Left renal pelvis (tissue), 4 donors: Measurements from ENCODE around the gene TMEM269. TPM values are rescaled to one million over a fixed set of nuclear protein-coding genes. Genes with fewer than 3 reads are reported as not detected.
"Not testable (repeated sequence)": the region's sequence is repeated elsewhere in the genome, so short reads cannot be mapped to it uniquely, and the experiment has no call there.

ENCODE experiments used
- DNase-seq, 4 donors: peaks; one replicate each; pipeline ENCODE4 v3.0.0-alpha.2; 2013; ENCODE audit warnings: low read depth in 4 of 4, low spot score in 3 of 4
- polyA plus RNA-seq, 4 donors: library from polyadenylated mRNA; unstranded; fragments of 120-200 nt; gene quantifications; one replicate each; pipeline ENCODE4 v1.2.1, GENCODE V29; 2013; ENCODE audit not compliant: insufficient read length in 4 of 4

TMEM269 gene
- polyA plus RNA-seq, 4 donors = 0.47 to 1.0 (median 0.89) TPM

DNA sequence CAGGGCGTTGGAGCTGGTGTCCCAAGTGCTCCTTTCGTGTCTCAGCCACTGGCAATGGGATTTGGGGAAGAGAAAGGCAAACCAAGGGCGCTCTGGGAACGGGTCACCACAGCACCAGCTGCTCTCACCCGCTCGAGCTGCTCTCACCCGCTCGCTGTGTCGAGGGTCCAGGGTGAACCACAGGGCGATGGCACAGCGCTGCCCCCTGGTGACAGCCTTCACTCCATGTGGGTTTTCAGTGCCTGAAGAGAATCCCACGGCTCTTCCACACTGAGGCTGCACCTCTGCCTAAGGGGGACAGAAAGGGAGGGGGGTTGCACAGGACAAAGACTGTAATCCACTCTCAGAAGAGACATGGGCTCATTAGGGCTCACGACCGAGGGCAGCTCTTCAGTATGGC, 37.7 kb upstream of the TMEM269 start:
- no peak for DNase-seq

DNA sequence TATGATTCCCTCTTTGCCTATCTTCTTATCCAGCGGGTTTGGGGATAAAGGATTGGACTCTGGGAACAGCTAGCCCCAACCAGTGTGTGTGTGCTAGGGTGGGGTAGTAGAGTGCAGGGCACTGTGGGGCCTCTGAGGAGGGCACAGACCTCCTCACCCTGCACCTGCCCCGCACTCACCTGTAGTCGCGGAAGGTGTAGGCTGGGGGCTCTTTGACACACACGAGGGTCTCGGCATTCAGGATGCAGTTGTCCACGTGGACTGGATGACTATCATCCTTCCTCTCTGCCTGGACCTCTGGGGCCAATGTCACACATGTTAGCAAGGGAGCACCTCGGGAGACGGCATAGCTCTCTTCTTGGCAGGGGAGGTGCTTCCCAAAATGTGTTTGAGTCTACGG, 36.8 kb upstream of the TMEM269 start:
- no peak for DNase-seq

DNA sequence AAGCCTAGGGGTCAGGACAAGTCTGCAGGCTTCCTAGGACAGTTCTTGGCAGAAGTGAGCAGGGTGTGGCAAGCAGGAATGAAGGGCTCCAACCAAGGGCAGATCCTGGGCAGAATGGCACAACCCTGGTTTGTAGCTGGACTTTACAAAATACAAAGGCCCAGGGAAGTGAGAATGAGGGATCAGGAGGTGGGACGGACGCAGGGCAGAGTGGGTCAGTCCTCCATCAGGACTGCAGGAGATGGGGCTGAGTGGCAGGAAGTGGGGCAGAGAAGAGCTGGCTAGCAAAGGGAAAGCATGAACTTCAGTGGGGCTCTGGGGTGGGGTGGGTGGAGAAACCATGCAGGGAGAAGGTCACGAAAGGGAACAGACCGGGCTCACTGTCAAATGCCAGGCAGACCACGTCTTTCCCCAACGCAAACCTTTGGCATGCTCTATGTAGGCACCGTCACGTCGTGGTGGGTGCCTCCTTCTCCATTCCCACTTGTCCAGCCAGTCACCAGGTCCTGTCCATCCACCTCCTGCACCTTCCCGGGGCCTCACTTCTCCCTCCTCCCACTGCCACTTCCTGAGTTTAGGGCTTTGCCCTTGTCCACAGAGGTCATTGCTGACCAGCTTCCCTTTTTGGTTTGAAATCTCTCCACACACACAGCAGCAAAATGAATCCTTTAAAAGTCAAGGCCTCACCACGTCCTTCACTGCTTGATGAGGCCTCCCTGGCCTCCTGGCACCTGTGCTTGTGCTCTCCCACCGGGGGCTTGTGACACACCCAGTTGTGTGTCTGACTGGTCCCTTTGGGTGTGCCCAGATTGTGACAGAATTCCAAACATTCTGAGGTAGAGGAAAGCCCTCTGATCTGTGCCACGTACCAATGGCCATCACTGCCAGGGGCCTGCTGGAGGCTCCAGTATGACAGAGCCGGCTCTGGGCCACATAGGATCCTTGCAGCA, 36.1 kb upstream of the TMEM269 start:
- DNase-seq = no peak

DNA sequence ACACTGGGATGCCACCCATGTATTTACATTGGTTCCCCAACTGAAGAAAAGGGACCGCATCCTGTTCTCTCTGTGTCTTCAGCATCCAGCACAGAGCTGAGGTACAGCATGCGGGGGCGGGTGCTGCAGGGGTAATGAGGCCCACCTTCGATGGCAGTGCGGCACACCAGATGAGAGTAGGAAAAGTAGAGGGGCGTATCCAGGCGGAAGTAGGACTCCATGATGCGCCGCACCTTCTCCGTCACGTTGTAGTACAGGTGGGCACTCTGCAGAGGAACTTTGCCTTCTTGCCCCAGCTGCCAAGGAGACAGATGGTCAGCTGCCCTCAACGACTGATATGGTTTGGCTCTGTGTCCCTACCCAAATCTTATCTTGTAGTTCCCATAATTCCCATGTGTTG, 34.8 kb upstream of the TMEM269 start:
- no peak for DNase-seq

DNA sequence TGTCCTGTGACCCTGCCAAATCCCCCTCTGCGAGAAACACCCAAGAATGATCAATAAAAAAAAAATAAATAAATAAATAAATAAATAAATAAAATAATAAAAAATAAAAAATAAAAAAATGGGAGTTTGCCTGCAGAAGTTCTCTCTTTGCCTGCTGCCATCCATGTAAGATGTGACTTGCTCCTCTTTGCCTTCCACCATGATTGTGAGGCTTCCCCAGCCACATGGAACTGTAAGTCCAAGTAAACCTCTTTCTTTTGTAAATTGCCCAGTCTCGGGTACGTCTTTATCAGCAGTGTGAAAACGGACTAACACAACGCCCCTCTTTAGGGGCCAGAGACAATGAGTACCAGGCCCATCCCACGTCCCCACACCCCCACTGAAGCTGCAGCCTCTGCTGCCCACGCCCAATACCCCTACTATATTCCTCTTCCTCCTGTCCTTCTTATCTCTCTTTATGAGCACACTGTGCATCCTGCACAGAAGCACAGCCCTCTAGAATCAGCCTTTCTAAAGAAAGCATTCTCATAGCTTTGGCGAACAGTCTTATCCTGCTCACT, 33.2 kb upstream of the TMEM269 start:
- DNase-seq = not testable (repeated sequence)

DNA sequence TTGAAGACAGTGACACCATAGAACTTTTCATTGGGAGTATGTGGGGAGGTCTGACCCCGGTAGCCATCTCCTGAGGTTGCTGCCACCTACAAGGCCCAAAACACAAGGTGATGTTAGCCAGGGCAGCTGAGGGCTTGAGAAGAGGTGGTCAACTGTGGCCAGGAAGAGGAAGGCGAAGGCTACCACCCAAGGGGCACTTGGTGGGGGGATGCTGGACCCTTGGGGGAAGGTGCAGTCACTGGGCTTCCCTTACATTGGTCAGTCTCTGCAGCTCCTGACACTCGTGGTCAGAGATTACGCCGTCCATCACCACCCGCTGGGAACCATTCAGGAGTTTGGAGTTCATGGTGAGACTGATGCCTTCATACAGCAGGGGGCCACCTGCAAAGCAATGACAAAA, 32.5 kb upstream of the TMEM269 start:
- no peak for DNase-seq

DNA sequence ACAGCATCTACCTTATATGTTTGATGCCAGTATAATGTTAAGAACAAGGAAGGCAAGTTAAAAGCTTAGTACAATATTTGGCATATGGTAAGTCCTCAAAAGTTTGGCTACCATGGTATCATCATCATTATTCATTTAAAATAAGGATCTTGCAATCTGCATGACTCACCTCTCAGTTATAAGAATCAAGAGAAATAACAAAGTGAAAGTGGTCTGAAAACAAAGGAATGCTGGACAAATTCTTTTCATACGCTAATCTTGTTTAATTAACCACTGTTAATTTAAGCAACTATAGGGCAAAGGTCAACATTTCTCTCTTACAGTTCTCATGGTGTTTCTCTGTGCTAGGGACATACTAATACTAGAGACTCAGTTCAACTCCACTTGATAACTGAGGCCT, 31.7 kb upstream of the TMEM269 start:
- no peak for DNase-seq

DNA sequence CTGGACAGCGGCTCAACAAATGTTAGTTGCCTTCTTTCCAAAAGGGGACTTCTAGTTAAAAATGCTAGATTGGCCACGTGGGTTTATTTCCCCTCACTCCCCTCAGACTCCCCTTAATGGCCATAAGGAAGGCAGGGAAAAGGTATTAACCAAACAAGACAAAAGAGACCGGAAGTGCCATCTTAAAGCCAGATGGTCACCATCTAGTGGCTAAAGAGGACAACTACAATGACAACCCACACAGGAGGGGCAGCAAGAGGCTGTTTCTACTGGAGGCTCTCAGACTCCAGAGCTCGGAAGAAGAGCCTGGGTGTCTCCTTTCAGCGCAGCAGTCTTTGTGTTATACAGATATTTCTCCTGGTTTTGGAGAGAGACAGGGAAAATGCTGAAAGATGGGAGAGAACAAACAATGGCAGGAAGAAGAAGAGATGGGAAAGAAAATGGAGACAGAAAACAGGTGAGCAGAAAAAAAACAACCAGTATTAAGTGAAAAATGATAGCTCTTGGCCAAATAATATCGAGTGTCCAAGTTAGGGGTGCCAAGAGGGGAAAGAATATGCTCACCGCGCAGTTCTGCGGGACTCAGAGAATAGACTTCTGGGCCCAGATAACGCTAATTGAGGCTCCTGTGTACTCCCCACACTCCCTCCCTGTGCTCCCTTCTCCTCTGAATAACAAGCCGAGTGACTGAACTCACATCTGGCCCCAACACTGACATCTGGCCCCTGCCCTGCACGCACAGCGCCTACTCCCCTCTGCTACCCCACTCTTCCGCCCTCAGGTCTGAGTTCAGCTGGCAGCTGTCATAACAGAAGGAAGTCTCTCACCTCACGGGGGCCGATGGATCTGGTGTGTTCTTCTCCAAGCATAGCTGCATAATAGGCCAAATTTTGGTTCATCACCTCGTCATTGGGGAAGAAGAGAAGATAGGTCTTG, 27.6 kb upstream of the TMEM269 start:
- DNase-seq = no peak

DNA sequence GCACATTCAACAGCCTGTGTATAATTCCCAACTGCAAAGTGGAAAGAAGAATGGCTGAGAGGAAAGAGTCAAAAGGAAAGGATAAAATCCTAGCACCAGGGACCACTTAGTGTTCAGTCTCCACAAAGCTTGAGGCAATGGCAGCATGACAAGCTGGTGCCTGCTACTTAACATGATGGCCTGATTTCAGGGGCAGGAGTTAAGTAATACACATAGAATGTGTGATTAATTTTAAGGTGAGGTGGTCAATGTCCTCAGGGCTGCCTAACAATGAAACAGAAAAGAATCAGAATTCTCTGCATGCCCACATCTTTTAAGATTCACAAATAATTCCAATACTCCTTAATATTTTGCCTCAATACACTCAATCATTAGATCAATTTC, 26.9 kb upstream of the TMEM269 start:
- no peak for DNase-seq

DNA sequence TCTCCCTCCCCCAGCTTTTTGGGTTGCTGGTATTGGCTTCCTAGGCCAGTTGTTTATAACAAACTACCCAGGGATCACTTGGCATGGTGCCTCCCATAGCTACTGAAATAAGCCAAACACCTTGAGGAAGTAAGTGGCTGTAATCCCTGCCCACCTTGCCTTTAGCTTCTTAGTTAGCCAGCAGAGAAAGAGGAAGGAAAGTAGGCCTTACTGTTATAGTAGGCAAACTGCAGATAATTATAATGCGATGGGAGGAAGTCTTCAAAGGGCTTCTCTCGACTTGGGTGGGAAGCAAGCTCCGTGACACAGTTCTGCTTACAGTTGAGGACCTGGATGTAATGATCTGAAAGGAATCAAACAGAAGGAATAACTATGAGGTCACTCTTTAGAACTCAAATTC, 26.1 kb upstream of the TMEM269 start:
- DNase-seq = no peak

DNA sequence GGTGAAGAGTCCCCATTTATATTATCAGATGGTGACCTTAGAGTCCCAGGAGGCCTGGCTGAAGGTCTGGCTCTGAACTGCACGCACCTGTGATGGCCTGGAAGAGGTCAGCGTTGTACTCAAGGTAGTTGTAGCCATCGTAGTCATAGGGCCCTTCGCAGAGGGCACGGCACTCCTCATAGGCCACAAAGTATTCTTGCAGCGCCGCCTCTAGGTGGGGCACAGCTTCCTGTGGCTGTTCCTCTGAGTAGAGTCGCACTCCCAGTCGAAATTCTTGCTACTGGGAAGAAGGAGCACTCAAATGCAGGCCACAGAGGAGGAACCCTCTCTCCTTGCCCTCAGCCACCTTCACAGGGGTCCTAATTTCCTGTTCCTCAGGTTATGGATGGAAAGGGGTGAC, 25.7 kb upstream of the TMEM269 start:
- no peak for DNase-seq

DNA sequence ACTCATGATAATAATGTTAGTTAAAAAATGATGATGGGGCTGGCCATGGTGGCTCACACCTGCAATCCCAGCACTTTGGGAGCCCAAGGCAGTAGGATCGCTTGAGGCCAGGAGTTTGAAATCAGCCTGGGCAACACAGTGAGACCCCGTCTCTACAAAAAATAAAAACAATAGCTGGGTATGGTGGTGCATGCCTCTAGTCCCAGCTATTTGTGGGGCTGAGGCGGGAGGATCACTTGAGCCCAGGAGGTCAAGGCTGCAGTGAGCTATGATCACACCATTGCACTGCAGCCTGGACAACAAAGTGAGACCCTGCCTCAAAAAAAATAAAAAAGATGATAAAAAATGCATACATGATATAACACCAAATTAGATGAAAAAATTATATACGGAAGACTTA, 23.2 kb upstream of the TMEM269 start:
- DNase-seq = no peak

DNA sequence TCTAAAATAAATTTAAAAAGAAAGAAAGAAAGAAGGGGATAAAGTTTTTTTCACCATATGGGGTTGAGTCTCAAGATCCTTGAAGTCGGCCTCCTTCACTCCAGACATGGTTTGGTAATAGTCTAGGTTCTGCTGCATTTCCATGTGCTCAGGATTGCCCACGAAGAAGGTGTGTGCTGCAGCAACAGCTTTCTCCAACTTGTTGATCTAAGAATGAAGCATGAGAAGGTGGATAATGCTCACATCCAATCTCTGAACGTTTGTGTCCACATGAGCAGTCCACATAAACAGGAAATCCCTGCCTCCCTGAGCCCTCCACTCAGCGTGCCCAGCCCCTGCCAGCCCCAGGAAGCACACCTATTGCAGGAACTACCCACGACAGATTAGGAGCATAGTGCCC, 22.5 kb upstream of the TMEM269 start:
- no peak for DNase-seq

DNA sequence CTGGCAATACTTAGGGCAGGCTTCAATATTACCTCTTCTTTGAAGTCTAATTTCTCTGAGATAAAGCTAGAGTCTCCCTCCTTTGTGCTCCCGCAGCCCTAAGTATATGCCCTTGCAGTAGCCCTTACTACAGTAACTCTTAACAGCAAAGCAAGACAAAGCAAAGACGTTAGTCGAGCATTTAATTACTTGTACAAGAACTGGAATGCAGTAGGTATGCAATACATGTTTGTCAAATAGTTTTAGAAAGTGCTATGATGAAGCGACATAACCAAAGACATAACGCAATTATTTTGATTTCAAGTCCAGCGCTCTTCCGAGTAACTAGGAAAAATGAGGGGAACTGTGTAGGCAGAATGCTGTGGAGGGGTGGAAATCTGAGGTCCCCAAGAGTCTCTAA, 19.5 kb upstream of the TMEM269 start:
- no peak for DNase-seq

DNA sequence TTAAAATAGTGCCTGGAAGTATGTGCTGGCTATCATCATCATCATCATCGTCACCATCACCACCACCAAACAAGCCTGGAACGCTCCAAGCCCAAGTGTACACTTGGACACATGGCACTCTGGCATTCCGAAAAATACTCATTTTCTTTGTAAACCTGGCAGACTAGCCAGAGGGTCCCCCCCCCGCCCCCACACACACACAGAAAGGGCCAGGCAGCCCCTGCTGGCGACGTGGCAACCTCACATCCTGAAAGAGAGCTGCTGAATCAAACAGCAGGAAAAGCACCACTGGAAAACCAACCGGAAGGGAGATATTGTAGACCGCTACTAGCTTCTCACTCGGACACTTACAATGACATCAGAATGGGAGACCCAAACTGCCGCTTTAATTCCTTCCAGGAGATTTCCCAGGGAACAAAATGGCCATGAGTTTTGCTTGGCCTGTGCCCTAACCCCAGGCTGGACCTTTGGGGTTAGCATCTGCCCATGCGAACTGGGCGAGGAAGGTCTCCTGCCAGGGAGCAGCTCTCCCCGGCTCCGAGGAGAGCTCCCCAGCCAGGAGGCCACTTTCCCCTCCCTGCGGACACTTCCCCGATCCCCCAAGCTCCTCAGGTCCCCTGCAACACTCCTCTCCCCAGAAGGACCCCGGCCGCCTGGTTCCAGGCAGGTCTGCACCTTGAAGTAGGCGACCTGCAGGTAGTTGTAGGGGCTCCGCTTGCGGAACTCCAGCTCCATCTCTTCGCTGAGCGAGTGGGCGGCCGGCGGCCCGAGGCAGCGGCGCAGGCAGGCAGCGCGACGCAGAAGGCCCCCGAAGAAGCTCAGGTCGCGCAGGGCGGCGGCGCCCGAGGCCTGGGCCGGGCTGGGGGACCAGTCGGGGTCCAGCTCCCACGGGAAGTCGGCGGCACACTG, 18.7 kb upstream of the TMEM269 start:
- DNase-seq = peak in 2 of 4 donors; percentile 53 to 64

DNA sequence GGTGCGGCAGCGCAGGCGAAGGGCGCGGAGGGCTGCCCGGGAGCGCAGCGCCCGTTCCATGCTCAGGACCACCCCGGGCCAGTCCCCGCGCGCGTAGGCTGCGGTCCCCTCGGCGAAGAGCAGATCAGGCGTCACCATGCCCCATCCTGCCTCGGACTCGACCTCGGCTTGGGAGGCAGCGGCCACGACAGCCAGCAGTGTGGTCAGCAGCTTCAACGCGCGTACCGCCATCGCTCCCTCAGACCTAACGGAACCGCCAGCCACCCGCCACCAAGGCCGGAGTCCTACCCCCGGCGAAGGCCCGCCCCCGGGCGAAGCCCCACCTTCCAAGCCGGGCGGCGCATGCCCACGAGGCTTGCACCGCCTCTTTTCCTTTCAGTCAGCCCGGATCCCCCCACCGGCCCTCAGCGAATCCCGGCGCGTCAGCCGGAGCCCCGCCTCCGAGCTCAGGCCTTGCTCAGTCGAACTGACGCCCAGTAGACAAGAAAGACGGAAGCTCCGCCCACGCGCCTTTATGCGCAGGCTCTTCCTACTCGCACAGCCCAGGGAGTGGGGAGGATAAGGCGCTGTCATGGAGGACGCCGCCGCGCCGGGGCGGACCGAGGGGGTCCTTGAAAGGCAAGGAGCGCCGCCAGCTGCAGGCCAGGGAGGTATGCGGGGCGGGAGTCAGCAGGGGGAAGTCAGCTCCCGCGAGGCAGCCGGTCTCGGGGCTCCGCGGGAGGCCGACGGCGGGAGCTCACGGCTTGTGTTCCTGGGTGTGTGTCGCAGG, 17.9 kb upstream of the TMEM269 start, which contains the start of the genes C1orf50 and P3H1:
TSS of gene C1orf50 (plus strand) at position 509 of the 769 bp plus-strand sequence. CDS start at position 572, 63 bp downstream.
TSS of gene P3H1 (minus strand) at position 288 of the 769 bp plus-strand sequence. CDS start at position 231, 57 bp downstream.
- DNase-seq = peak; percentile 98 to 99 (median 98)

DNA sequence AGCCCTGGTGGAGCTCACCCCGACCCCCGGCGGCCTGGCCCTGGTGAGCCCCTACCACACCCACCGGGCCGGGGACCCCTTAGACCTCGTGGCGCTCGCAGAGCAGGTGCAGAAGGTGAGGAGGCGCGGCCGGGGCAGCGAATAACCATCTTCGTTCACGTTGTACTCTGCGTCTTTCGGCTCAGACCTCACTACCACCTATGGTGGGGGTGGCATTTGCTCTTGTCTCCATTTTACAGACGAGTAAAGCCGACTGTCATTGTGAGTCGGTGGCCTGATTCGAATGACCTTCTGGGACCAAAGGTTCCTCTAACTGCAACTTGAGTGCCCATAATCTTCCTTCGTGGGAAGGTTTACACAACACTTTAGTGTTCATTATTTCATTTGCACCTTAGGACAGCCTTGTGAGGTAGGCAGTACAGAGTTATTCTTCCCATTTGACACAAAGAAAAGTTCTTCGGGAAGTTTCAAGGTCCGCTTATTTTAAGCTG, 17.2 kb upstream of the TMEM269 start:
- no peak for DNase-seq

DNA sequence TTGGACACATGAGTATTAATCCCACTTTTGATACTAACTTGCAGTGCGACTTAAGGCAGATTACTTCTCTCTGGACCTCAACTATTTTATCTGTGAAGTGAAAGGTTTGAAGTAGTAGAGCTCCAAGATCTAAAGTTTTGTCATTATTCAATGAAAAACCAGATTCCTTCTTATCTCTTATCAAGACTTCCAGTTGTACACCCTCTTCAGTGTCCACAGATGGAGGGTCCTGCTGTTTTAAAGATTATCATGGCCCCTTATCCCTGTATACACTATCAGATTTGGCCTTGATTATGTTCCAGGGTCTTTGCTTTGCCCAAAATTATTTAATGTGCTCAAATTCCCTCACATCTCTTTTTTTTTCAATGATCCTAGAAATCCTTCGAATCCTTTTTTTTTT, 16.6 kb upstream of the TMEM269 start:
- no peak for DNase-seq

DNA sequence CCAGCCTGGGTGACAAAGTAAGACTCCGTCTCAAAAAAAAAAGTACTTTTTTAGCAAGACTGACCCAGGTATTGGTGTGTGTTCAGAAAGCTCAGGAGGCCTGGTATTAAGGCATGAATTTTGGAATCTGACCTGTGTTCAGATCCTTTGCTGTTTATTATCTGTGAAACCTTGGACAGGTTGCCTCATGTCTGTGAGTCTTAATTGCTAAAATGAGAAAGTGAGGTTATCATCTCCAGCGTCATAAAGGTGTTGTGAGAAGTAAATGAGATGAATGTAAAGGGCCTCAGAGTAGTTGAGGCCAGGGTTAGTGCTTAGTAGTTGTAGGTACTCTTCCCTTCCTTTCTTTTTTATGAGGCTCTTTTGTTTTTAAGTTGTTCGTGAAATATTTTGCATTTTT, 15.0 kb upstream of the TMEM269 start:
- DNase-seq = no peak
